Epithelial cell of proximal tubule (primary cell): Measurements from ENCODE around the gene FBXW7. TPM values are rescaled to one million over a fixed set of nuclear protein-coding genes. Genes with fewer than 3 reads are reported as not detected.
A peak's percentile ranks its signal among the peaks of the same experiment; 100 is the strongest.

ENCODE experiments used
- DNase-seq: peaks from one replicate; pipeline ENCODE4 v3.0.0-alpha.2; 2011; ENCODE audit warnings: low read depth
- H3K4me3 ChIP-seq: 2 replicates; pipeline ENCODE4 v1.5.1; 2011; ENCODE audit warnings: low read depth, mild to moderate bottlenecking, low read length
- CTCF ChIP-seq: conservative IDR thresholded peaks from 2 replicates; pipeline ENCODE4 v1.5.1; 2012; ENCODE audit warnings: low read depth, mild to moderate bottlenecking, low read length
- total RNA-seq: library from RNA; depleted of rRNA; stranded (reverse); fragments of >200 nt; gene quantifications from 2 replicates; pipeline ENCODE4 v1.2.3, GENCODE V29; 2015

Gene FBXW7
- total RNA-seq, 1 donor from 2014 or later = 32.9 TPM

GRCh38 chr4:152352215-152352614 lies 183.7 kb downstream of the FBXW7 start:
- DNase-seq = no peak
- H3K4me3 ChIP-seq = peak overlapping the region; percentile 69
- TF ChIP-seq CTCF = no peak

- H3K4me3 ChIP-seq = no peak overlapping the region
- no peak for TF ChIP-seq CTCF
- no peak for DNase-seq
These were observed 184.8 kb downstream of the FBXW7 start for GRCh38 chr4:152351080-152351479.

GRCh38 chr4:152348670-152349069 lies 187.2 kb downstream of the FBXW7 start:
- peak; percentile 57 for TF ChIP-seq CTCF
- DNase-seq = no peak
- no peak overlapping the region for H3K4me3 ChIP-seq

- TF ChIP-seq CTCF = no peak
- no peak for DNase-seq
- no peak overlapping the region for H3K4me3 ChIP-seq
These were observed 188.9 kb downstream of the FBXW7 start for GRCh38 chr4:152346979-152347378.

GRCh38 chr4:152346526-152346925 lies 189.4 kb downstream of the FBXW7 start:
- no peak for TF ChIP-seq CTCF
- DNase-seq = no peak
- no peak overlapping the region for H3K4me3 ChIP-seq

- no peak for TF ChIP-seq CTCF
- H3K4me3 ChIP-seq = no peak overlapping the region
- no peak for DNase-seq
These were observed 191.9 kb downstream of the FBXW7 start for GRCh38 chr4:152344001-152344400.

- DNase-seq = peak; percentile 26
- no peak overlapping the region for H3K4me3 ChIP-seq
- no peak for TF ChIP-seq CTCF
These were observed 193.6 kb downstream of the FBXW7 start for GRCh38 chr4:152342293-152342692.
